BE2C (cell line): ENCODE measurements around the gene GJB2.
A peak's percentile ranks its signal among the peaks of the same experiment; 100 is the strongest.

Source experiments
- DNase-seq: peaks from one replicate; pipeline ENCODE4 v3.0.0-alpha.2; 2020
- H3K27me3 ChIP-seq: fragments of 250-450 bp; sonication (Bioruptor Pico); 2 replicates; pipeline ENCODE4 v1.5.1; 2020; ENCODE audit warnings: mild to moderate bottlenecking
- H3K36me3 ChIP-seq: fragments of 250-450 bp; sonication (Bioruptor Pico); 2 replicates; pipeline ENCODE4 v1.5.1; 2020; ENCODE audit warnings: mild to moderate bottlenecking
- H3K4me1 ChIP-seq: fragments of 250-450 bp; sonication (Bioruptor Pico); 2 replicates; pipeline ENCODE4 v1.5.1; 2020
- H3K4me3 ChIP-seq: 2 replicates; pipeline ENCODE4 v1.5.1; 2011; ENCODE audit warnings: low read depth, low read length
- H3K9me3 ChIP-seq: fragments of 250-450 bp; sonication (Bioruptor Pico); 2 replicates; pipeline ENCODE4 v1.5.1; 2020
- CTCF ChIP-seq: IDR thresholded peaks from 2 replicates; pipeline ENCODE4 v1.5.1; 2012; ENCODE audit warnings: mild to moderate bottlenecking, low read depth, low read length

Gene GJB2

GRCh38 chr13:20175406-20175794, 17.3 kb downstream of the GJB2 start:
- DNase-seq = no peak
- TF ChIP-seq CTCF = no peak
- peaks cover 30% of the 10 kb centered on the region for H3K27me3 ChIP-seq
- H3K36me3 ChIP-seq = no peaks in the 10 kb centered on the region
- no peaks in the 10 kb centered on the region; the same call in 1 of the 2 replicates for H3K4me1 ChIP-seq
- no peaks in the 10 kb centered on the region for H3K9me3 ChIP-seq
- no peak overlapping the region for H3K4me3 ChIP-seq

- Histone ChIP-seq H3K4me1 (no peaks in the 10 kb centered on the region; the same call in 1 of the 2 replicates), H3K9me3 (no peaks in the 10 kb centered on the region), H3K4me3 (no peak overlapping the region), H3K27me3 (peaks cover 25% of the 10 kb centered on the region), H3K36me3 (no peaks in the 10 kb centered on the region)
- DNase-seq = peak; percentile 48
- no peak for TF ChIP-seq CTCF
These were observed 17.9 kb downstream of the GJB2 start for GRCh38 chr13:20174656-20175405.

- no peak for DNase-seq
- TF ChIP-seq CTCF = no peak
- H3K4me1 ChIP-seq = no peaks in the 10 kb centered on the region; the same call in 1 of the 2 replicates
These were observed 19.5 kb downstream of the GJB2 start for GRCh38 chr13:20173116-20173746.

GRCh38 chr13:20171364-20171763, 21.4 kb downstream of the GJB2 start:
- no peak for DNase-seq
- peaks cover 29% of the 10 kb centered on the region for H3K27me3 ChIP-seq
- H3K36me3 ChIP-seq = no peaks in the 10 kb centered on the region
- H3K4me3 ChIP-seq = no peak overlapping the region
- no peak for TF ChIP-seq CTCF
- H3K4me1 ChIP-seq = no peaks in the 10 kb centered on the region; the same call in 1 of the 2 replicates
- no peaks in the 10 kb centered on the region for H3K9me3 ChIP-seq

More at GRCh38 chr13:20173116-20173746, 19.5 kb downstream of the GJB2 start:
- H3K27me3 ChIP-seq = peaks cover 20% of the 10 kb centered on the region
- H3K36me3 ChIP-seq = no peaks in the 10 kb centered on the region
- H3K4me3 ChIP-seq = no peak overlapping the region
- H3K9me3 ChIP-seq = no peaks in the 10 kb centered on the region

GRCh38 chr13:20170921-20171320, 21.8 kb downstream of the GJB2 start:
- Histone ChIP-seq H3K9me3 (no peaks in the 10 kb centered on the region), H3K36me3 (no peaks in the 10 kb centered on the region), H3K27me3 (peaks cover 30% of the 10 kb centered on the region), H3K4me3 (no peak overlapping the region), H3K4me1 (no peaks in the 10 kb centered on the region; the same call in 1 of the 2 replicates)
- DNase-seq = no peak
- TF ChIP-seq CTCF = no peak

- Histone ChIP-seq H3K9me3 (no peaks in the 10 kb centered on the region), H3K4me3 (no peak overlapping the region), H3K27me3 (peaks cover 45% of the 10 kb centered on the region), H3K4me1 (no peaks in the 10 kb centered on the region), H3K36me3 (no peaks in the 10 kb centered on the region)
- no peak for TF ChIP-seq CTCF
- no peak for DNase-seq
These were observed 24.3 kb downstream of the GJB2 start for GRCh38 chr13:20168396-20168795.
